ENCODE results near the gene HRG. TPM values are rescaled to one million over a fixed set of nuclear protein-coding genes. Genes with fewer than 3 reads are reported as not detected.
A peak's percentile ranks its signal among the peaks of the same experiment; 100 is the strongest.

HRG gene
- total and polyA plus RNA-seq, 3 experiments from 2014 or later: not detected

- CTCF ChIA-PET: no interaction called here
- no peaks in the 10 kb centered on the region for H3K9me3 Mint-ChIP-seq
These were observed 59.1 kb downstream of the HRG start for GRCh38 chr3:186724911-186725310.

More at GRCh38 chr3:186724911-186725310, 59.1 kb downstream of the HRG start:
- no peak overlapping the region for H3K4me3 Mint-ChIP-seq
- H3K4me1 ChIP-seq (ENCODE audit: insufficient read depth, low read length): no peaks in the 10 kb centered on the region
- no peak overlapping the region for H3K27ac ChIP-seq (ENCODE audit: low read depth, low read length)
- POLR2A ChIA-PET: no interaction called here
- H3K4me1 Mint-ChIP-seq: no peaks in the 10 kb centered on the region
- no peak for DNase-seq
- no peak overlapping the region for H3K4me3 ChIP-seq (ENCODE audit: low read length)
- H3K9me3 ChIP-seq (ENCODE audit: low read length): no peaks in the 10 kb centered on the region
- H3K27me3 Mint-ChIP-seq: peaks cover 3 to 6% of the 10 kb centered on the region in 2 donors
- H3K27me3 ChIP-seq (ENCODE audit: insufficient read depth, low read length, poor library complexity, severe bottlenecking): no peaks in the 10 kb centered on the region
- H3K36me3 Mint-ChIP-seq: peaks cover 0 to 2% (median 0%) of the 10 kb centered on the region in 3 donors
- H3K27ac Mint-ChIP-seq: peak overlapping the region in 1 of 8 donors; percentile 19
- no peaks in the 10 kb centered on the region for H3K36me3 ChIP-seq (ENCODE audit: insufficient read depth, low read length)

Other genes with a start within 250 kb of the HRG start
- gene CRYGS, start 121.6 kb upstream of the HRG start, total RNA-seq: 1 to 10 TPM; 2.7 to 3.0 TPM
- gene CRYGS, start 121.6 kb upstream of the HRG start, polyA plus RNA-seq: not detected
- gene TBCCD1, start 98.7 kb upstream of the HRG start, total RNA-seq: 10 to 100 TPM; 17.6 to 18.3 TPM
- 26.0 TPM for gene TBCCD1, start 98.7 kb upstream of the HRG start, polyA plus RNA-seq
- 10 to 100 TPM; 62.7 to 65.6 TPM for gene DNAJB11, start 95.3 kb upstream of the HRG start, total RNA-seq
- 48.9 TPM for gene DNAJB11, start 95.3 kb upstream of the HRG start, polyA plus RNA-seq
- gene AHSG, start 53.0 kb upstream of the HRG start, total RNA-seq: not detected
- not detected for gene AHSG, start 53.0 kb upstream of the HRG start, polyA plus RNA-seq
- not detected for gene FETUB, start 25.6 kb upstream of the HRG start, total RNA-seq
- not detected for gene FETUB, start 25.6 kb upstream of the HRG start, polyA plus RNA-seq
- not detected for gene KNG1, start 51.3 kb downstream of the HRG start, total RNA-seq
- not detected for gene KNG1, start 51.3 kb downstream of the HRG start, polyA plus RNA-seq
- 100 to 1,000 TPM; 563 to 564 TPM for gene EIF4A2, start 117.6 kb downstream of the HRG start, total RNA-seq
- gene EIF4A2, start 117.6 kb downstream of the HRG start, polyA plus RNA-seq: 211 TPM
- 100 to 1,000 TPM; 106 to 110 TPM for gene RFC4, start 140.5 kb downstream of the HRG start, total RNA-seq
- 23.9 TPM for gene RFC4, start 140.5 kb downstream of the HRG start, polyA plus RNA-seq
- gene ADIPOQ, start 176.7 kb downstream of the HRG start, total RNA-seq: not detected
- not detected for gene ADIPOQ, start 176.7 kb downstream of the HRG start, polyA plus RNA-seq

Data from CD8-positive, alpha-beta memory T cell (primary cell).